Hepatocyte (in vitro differentiated cells): ENCODE measurements around the gene BEND6. TPM values are rescaled to one million over a fixed set of nuclear protein-coding genes. Genes with fewer than 3 reads are reported as not detected.

ENCODE experiments used
- DNase-seq: peaks from one replicate; pipeline ENCODE4 v3.0.0-alpha.2; 2016; ENCODE audit warnings: low spot score
- H2AFZ ChIP-seq: fragments of 200-600 bp; sonication (generic); 2 replicates; pipeline ENCODE4 v1.6.0; 2016; ENCODE audit warnings: antibody characterized with exemption, mild to moderate bottlenecking
- H3K27ac ChIP-seq: fragments of 200-600 bp; sonication (generic); 2 replicates; pipeline ENCODE4 v1.5.1; 2016; ENCODE audit warnings: mild to moderate bottlenecking
- H3K27me3 ChIP-seq: fragments of 200-600 bp; sonication (generic); 2 replicates; pipeline ENCODE4 v1.6.1; 2016
- H3K36me3 ChIP-seq: fragments of 200-600 bp; sonication (generic); replicated peaks from 2 replicates; pipeline ENCODE4 v1.5.1; 2016; ENCODE audit warnings: low read depth; ENCODE audit not compliant: insufficient read depth
- H3K4me1 ChIP-seq: fragments of 200-600 bp; sonication (generic); 2 replicates; pipeline ENCODE4 v1.5.1; 2016; ENCODE audit warnings: mild to moderate bottlenecking, moderate library complexity; ENCODE audit not compliant: insufficient read depth
- H3K4me2 ChIP-seq: fragments of 200-600 bp; sonication (generic); 2 replicates; pipeline ENCODE4 v1.6.0; 2016
- H3K4me3 ChIP-seq: fragments of 200-600 bp; sonication (generic); 2 replicates; pipeline ENCODE4 v1.5.1; 2016; ENCODE audit warnings: mild to moderate bottlenecking
- H3K79me2 ChIP-seq: fragments of 200-600 bp; sonication (generic); 2 replicates; pipeline ENCODE4 v1.6.0; 2017; ENCODE audit warnings: mild to moderate bottlenecking
- H3K9me2 ChIP-seq: fragments of 200-600 bp; sonication (generic); replicated peaks from 2 replicates; pipeline ENCODE4 v1.6.0; 2017; ENCODE audit warnings: mild to moderate bottlenecking; ENCODE audit not compliant: insufficient read depth
- H3K9me3 ChIP-seq: fragments of 200-600 bp; sonication (generic); 2 replicates; pipeline ENCODE4 v1.5.1; 2016; ENCODE audit warnings: low read depth, mild to moderate bottlenecking
- H4K20me1 ChIP-seq: fragments of 200-600 bp; sonication (generic); 2 replicates; pipeline ENCODE4 v1.6.0; 2016; ENCODE audit warnings: mild to moderate bottlenecking; ENCODE audit not compliant: insufficient read depth, poor library complexity, severe bottlenecking
- CTCF ChIP-seq: fragments of 200-600 bp; sonication (generic); IDR thresholded peaks from 2 replicates; pipeline ENCODE4 v1.5.1; 2016; ENCODE audit warnings: antibody characterized with exemption, mild to moderate bottlenecking; ENCODE audit not compliant: poor library complexity
- EZH2 ChIP-seq: fragments of 200-600 bp; sonication (generic); IDR thresholded peaks from 2 replicates; pipeline ENCODE4 v1.6.1; 2016; ENCODE audit warnings: antibody characterized with exemption, mild to moderate bottlenecking, borderline replicate concordance
- EZH2phosphoT487 ChIP-seq: fragments of 200-600 bp; sonication (generic); IDR thresholded peaks from one replicate; pipeline ENCODE4 v1.6.1; 2018; ENCODE audit warnings: antibody characterized with exemption, mild to moderate bottlenecking, low read depth, moderate library complexity; ENCODE audit not compliant: unreplicated experiment, severe bottlenecking
- WGBS: methylation state at CpG from one replicate; pipeline ENCODE4 v1.1.6; 2016; ENCODE audit warnings: low lambda C conversion rate; ENCODE audit errors: missing lambda C conversion rate; 5-methylcytosine and 5-hydroxymethylcytosine counted together
- polyA plus RNA-seq: library from polyadenylated mRNA; unstranded; fragments of >200 nt; fragmentation: Nextera tagmentation; extraction: Ambion mirVana; gene quantifications from 2 replicates; pipeline ENCODE4 v1.2.1, GENCODE V29; 2016
- total RNA-seq: library from RNA; depleted of rRNA; stranded (reverse); fragments of >200 nt; gene quantifications from 2 replicates; pipeline ENCODE4 v1.2.3, GENCODE V29; 2014

The BEND6 gene
- total and polyA plus RNA-seq, 2 experiments from 2014 or later, result 1.2 to 2.0 TPM

- H4K20me1 ChIP-seq, result no peaks in the 10 kb centered on the region
- peak; percentile 90 for DNase-seq
- no peaks in the 10 kb centered on the region for H3K9me3 ChIP-seq
- H3K4me2 ChIP-seq, result peak overlapping the region; percentile 97
- peak overlapping the region; percentile 17 for H3K27ac ChIP-seq
- peak overlapping the region; percentile 64 for H3K4me3 ChIP-seq
- H3K27me3 ChIP-seq, result peaks cover 32% of the 10 kb centered on the region
- H3K4me1 ChIP-seq, result peaks cover 8% of the 10 kb centered on the region
- no peak for TF ChIP-seq EZH2phosphoT487
- no peak for TF ChIP-seq EZH2
- TF ChIP-seq CTCF, result peak; percentile 74
- H2AFZ ChIP-seq, result peak overlapping the region; percentile 98
- WGBS, result 2% methylated on average over 37 of the region's 57 CpGs
- no peaks in the 10 kb centered on the region for H3K36me3 ChIP-seq
- no peaks in the 10 kb centered on the region for H3K79me2 ChIP-seq
- no peaks in the 10 kb centered on the region for H3K9me2 ChIP-seq
Measured at GRCh38 chr6:56955171-56956155, 556 bp downstream of the BEND6 start.

GRCh38 chr6:56956491-56956890 is 1.6 kb downstream of the BEND6 start:
- 80% methylated on average over 4 of the region's 4 CpGs for WGBS
- H2AFZ ChIP-seq, result no peak overlapping the region
- no peaks in the 10 kb centered on the region for H3K36me3 ChIP-seq
- H3K4me1 ChIP-seq, result peaks cover 8% of the 10 kb centered on the region
- DNase-seq, result no peak
- no peaks in the 10 kb centered on the region for H4K20me1 ChIP-seq
- H3K27ac ChIP-seq, result no peak overlapping the region
- TF ChIP-seq CTCF, result no peak
- no peak for TF ChIP-seq EZH2phosphoT487
- TF ChIP-seq EZH2, result no peak
- no peaks in the 10 kb centered on the region for H3K9me2 ChIP-seq
- H3K4me2 ChIP-seq, result no peak overlapping the region
- no peak overlapping the region for H3K4me3 ChIP-seq
- no peaks in the 10 kb centered on the region for H3K9me3 ChIP-seq
- peaks cover 32% of the 10 kb centered on the region for H3K27me3 ChIP-seq
- H3K79me2 ChIP-seq, result no peaks in the 10 kb centered on the region

GRCh38 chr6:56957856-56958255 is 2.9 kb downstream of the BEND6 start:
- Histone ChIP-seq H3K36me3 (no peaks in the 10 kb centered on the region), H3K4me2 (no peak overlapping the region), H4K20me1 (no peaks in the 10 kb centered on the region), H3K4me1 (peaks cover 8% of the 10 kb centered on the region), H3K4me3 (no peak overlapping the region), H3K9me2 (no peaks in the 10 kb centered on the region), H3K79me2 (no peaks in the 10 kb centered on the region), H2AFZ (no peak overlapping the region), H3K27ac (no peak overlapping the region), H3K27me3 (peaks cover 21% of the 10 kb centered on the region), H3K9me3 (no peaks in the 10 kb centered on the region)
- TF ChIP-seq EZH2phosphoT487 (no peak), EZH2 (no peak), CTCF (no peak)
- 96% methylated on average over 2 of the region's 2 CpGs for WGBS
- DNase-seq, result no peak
